Ascending aorta (tissue), 2 donors: ENCODE measurements around the gene C3orf85. TPM values are rescaled to one million over a fixed set of nuclear protein-coding genes. Genes with fewer than 3 reads are reported as not detected.

Experiments
- DNase-seq, 2 donors: peaks; one replicate each; pipeline ENCODE4 v3.0.0-alpha.2; 2019; ENCODE audit warnings: low spot score in 2 of 2
- H3K27ac ChIP-seq, 2 donors: fragments of 200-600 bp; sonication (generic); one replicate each; pipeline ENCODE4 v1.5.1; 2016 to 2017; ENCODE audit warnings: mild to moderate bottlenecking in 1 of 2
- H3K27me3 ChIP-seq: fragments of 200-600 bp; sonication (generic); one replicate; pipeline ENCODE4 v1.5.1; 2017
- H3K36me3 ChIP-seq, 2 donors: fragments of 200-600 bp; sonication (generic); one replicate each; pipeline ENCODE4 v1.5.1; 2016
- H3K4me1 ChIP-seq, 2 donors: fragments of 200-600 bp; sonication (generic); one replicate each; pipeline ENCODE4 v1.5.1; 2016 to 2017; ENCODE audit warnings: mild to moderate bottlenecking in 1 of 2
- H3K4me3 ChIP-seq, 2 donors: fragments of 200-600 bp; sonication (generic); one replicate each; pipeline ENCODE4 v1.5.1; 2016 to 2017; ENCODE audit warnings: mild to moderate bottlenecking in 1 of 2
- H3K9me3 ChIP-seq, 2 donors: fragments of 200-600 bp; sonication (generic); one replicate each; pipeline ENCODE4 v1.5.1; 2016
- CTCF ChIP-seq, 3 experiments: fragments of 200-600 bp in 2 of 3; fragments of 450-650 bp in 1 of 3; sonication (generic) in 2 of 3; IDR thresholded peaks; one replicate each; pipeline ENCODE4 v1.5.1; 2016 to 2019; ENCODE audit warnings: antibody characterized with exemption in 3 of 3, mild to moderate bottlenecking in 1 of 3, moderate library complexity in 1 of 3
- intact Hi-C: fragments of 100-400 bp; cut with DNase I; formaldehyde crosslinking; loops from one replicate; pipeline ENCODE4 v1.15.1; 2023
- total RNA-seq: library from RNA; depleted of rRNA; stranded (reverse); fragments of >200 nt; gene quantifications from one replicate; pipeline ENCODE4 v1.1.0, GENCODE V29; 2016

C3orf85 gene
- total RNA-seq, 1 donor from 2014 or later: not detected

DNA sequence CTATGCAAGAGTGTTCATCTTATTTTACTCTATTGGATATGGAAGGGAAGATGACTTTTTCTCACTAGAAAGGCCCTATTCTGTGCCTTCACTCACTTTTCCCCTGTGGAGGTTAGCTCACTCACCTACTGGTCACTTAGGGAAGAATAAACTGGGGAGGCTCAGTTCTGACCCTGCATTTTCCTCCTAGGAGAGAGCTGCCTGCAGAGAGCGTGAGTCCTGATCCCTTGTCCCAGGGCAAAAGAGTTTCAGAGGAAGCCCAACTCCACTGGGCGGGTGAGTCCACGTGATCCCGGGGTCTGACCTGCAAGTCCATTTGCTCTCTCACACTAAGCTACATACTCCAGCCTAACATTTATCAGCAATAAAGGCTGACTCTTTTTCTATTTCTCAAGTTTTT is 26.9 kb upstream of the C3orf85 start:
- H3K27ac ChIP-seq: no peak overlapping the region
- DNase-seq: no peak
- H3K4me1 ChIP-seq: no peaks in the 10 kb centered on the region
- TF ChIP-seq CTCF (IDR thresholded peaks at IDR 0.05): no peak
- no peak overlapping the region for H3K4me3 ChIP-seq
- intact Hi-C loops: no loop called here
- H3K9me3 ChIP-seq: no peaks in the 10 kb centered on the region
- H3K36me3 ChIP-seq: no peaks in the 10 kb centered on the region
- no peaks in the 10 kb centered on the region for H3K27me3 ChIP-seq

GRCh38 chr3:109112946-109113760 is 23.4 kb upstream of the C3orf85 start:
- H3K4me3 ChIP-seq: no peak overlapping the region
- H3K36me3 ChIP-seq: no peaks in the 10 kb centered on the region
- intact Hi-C loops: no loop called here
- H3K9me3 ChIP-seq: no peaks in the 10 kb centered on the region
- TF ChIP-seq CTCF (IDR thresholded peaks at IDR 0.05): no peak
- H3K4me1 ChIP-seq: no peaks in the 10 kb centered on the region
- no peaks in the 10 kb centered on the region for H3K27me3 ChIP-seq
- no peak overlapping the region for H3K27ac ChIP-seq
- DNase-seq: no peak

DNA sequence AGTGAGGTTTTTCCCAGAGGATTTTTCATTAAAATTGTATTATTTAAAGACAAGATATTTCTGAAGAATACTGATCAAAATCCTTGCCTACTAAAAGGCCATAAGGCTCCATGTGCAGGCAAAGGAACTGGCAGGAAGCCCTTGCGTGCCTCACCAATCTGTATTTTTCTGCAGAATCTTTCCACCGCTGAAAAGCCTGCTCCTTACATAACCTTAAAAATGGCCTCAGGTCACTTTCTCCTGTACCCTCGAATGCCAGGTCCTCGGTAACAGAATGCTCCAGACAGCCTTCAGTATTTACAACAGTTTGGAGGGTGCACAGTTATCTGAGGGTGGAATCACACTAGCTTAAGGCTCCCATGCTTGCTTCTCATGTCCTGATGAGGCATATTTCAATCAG is 21.8 kb upstream of the C3orf85 start:
- no peak for DNase-seq
- H3K9me3 ChIP-seq: no peaks in the 10 kb centered on the region
- TF ChIP-seq CTCF (IDR thresholded peaks at IDR 0.05): no peak
- H3K27me3 ChIP-seq: no peaks in the 10 kb centered on the region
- no peak overlapping the region for H3K27ac ChIP-seq
- intact Hi-C loops: no loop called here
- H3K4me1 ChIP-seq: no peaks in the 10 kb centered on the region
- H3K4me3 ChIP-seq: no peak overlapping the region
- H3K36me3 ChIP-seq: no peaks in the 10 kb centered on the region

- H3K4me3 ChIP-seq: no peak overlapping the region
- H3K4me1 ChIP-seq: no peaks in the 10 kb centered on the region
- intact Hi-C loops: no loop called here
- TF ChIP-seq CTCF (IDR thresholded peaks at IDR 0.05): no peak
- no peaks in the 10 kb centered on the region for H3K36me3 ChIP-seq
- no peaks in the 10 kb centered on the region for H3K9me3 ChIP-seq
- no peak for DNase-seq
- no peak overlapping the region for H3K27ac ChIP-seq
- no peaks in the 10 kb centered on the region for H3K27me3 ChIP-seq
Measured at GRCh38 chr3:109115451-109115850, 21.1 kb upstream of the C3orf85 start.

- Histone ChIP-seq H3K4me3 (no peak overlapping the region), H3K9me3 (no peaks in the 10 kb centered on the region), H3K4me1 (no peaks in the 10 kb centered on the region), H3K27ac (no peak overlapping the region), H3K36me3 (no peaks in the 10 kb centered on the region), H3K27me3 (no peaks in the 10 kb centered on the region)
- intact Hi-C loops: no loop called here
- TF ChIP-seq CTCF (IDR thresholded peaks at IDR 0.05): no peak
- no peak for DNase-seq
Measured at GRCh38 chr3:109116031-109116430, 20.5 kb upstream of the C3orf85 start.
